NCI-H774 (cell line): ENCODE measurements around the gene DUOX2.
"Not testable (repeated sequence)": the region's sequence is repeated elsewhere in the genome, so short reads cannot be mapped to it uniquely, and the experiment has no call there.

ENCODE experiments used
- DNase-seq: peaks from one replicate; lab custom pipeline; 2025; lab: John Stamatoyannopoulos, UW

The DUOX2 gene

DNA sequence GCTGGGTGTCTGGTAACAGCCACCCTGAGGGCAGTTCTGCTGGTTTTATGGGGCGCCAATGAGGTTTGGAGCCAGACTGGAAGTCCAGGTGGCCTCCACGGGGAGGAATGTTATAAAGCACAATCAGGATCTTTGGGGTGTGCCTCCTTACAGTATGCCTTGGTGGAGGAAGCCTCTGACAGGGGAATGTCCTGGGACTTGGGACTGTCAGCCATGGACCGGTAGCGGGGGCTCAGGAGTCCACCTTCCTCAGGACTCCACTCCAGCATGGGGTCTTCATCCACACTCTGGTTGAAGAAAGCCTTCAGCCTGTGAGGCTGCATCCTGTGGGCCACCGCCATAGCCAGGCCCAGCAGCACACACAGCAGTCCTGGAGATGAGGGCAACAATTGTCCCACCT is 5.0 kb upstream of the DUOX2 start:
- DNase-seq, result no peak

DNA sequence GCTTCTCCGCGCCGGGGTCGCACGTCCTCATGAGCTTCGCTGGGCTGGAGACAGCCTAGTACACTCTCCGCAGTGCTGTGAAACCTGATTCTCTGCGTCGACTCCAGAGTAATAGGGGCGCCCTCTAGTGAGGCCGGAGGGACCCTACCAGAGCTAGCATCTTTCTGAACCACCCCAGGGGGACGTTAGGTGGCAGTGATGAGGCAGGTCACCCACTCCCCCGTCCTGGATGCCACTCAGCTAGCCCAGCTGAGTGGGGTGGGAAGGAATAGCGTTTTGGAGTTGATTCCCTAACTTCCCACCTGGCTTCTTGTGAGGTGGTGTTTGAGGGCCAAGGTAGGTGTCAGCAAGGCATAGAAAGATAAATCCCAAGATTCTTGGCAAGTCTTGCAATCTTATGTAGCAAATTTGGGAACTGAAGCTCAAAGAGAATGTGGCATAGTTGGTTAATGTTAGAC is 4.2 kb upstream of the DUOX2 start:
- DNase-seq, result peak; percentile 80

DNA sequence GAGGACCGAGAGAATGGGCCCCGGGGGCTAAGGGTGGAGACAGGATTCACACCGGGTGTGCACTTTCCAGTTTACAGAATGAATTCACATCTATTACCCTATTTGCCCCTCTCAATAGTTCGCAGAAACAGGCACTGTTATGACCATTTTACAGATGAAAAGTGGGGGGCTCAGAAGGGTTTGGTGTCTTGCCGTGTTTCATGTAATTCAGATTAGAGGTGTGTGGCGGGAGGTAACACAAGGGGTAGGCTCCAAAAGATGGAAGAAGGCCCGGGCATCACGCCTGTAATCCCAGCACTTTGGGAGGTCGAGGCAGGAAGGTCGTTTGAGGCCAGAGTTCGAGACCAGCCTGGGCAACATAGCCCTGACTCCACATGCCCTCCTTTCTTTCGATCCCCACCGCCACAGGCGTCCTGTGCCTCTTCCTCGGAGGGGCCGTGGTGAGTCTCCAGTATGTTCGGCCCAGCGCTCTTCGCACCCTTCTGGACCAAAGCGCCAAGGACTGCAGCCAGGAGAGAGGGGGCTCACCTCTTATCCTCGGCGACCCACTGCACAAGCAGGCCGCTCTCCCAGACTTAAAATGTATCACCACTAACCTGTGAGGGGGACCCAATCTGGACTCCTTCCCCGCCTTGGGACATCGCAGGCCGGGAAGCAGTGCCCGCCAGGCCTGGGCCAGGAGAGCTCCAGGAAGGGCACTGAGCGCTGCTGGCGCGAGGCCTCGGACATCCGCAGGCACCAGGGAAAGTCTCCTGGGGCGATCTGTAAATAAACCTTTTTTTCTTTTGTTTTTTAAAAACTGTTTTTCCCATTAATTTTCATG is 3.5 kb upstream of the DUOX2 start:
- no peak for DNase-seq

DNA sequence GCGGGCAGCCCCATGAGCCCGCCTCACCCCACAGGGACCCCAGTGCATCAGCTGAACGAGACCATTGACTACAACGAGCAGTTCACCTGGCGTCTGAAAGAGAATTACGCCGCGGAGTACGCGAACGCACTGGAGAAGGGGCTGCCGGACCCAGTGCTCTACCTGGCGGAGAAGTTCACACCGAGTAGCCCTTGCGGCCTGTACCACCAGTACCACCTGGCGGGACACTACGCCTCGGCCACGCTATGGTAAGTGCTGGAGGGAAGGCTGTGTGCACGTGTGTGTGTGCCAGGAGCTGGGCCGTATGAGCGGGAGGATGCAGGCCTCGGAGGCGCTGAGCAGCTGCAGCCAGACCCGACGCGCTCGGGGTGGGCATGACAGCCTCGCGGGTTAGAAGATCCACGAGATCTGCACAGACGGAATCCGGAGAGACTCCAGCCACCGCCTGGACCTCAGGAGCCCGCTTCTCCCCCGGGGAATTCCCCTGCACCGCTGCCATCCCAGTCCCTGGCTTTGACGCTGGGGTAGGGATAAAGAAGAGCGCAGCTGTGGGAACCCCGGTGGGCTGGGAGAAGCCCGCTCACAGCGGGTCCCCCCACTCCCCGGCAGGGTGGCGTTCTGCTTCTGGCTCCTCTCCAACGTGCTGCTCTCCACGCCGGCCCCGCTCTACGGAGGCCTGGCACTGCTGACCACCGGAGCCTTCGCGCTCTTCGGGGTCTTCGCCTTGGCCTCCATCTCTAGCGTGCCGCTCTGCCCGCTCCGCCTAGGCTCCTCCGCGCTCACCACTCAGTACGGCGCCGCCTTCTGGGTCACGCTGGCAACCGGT is 2.7 kb upstream of the DUOX2 start:
- DNase-seq, result no peak

DNA sequence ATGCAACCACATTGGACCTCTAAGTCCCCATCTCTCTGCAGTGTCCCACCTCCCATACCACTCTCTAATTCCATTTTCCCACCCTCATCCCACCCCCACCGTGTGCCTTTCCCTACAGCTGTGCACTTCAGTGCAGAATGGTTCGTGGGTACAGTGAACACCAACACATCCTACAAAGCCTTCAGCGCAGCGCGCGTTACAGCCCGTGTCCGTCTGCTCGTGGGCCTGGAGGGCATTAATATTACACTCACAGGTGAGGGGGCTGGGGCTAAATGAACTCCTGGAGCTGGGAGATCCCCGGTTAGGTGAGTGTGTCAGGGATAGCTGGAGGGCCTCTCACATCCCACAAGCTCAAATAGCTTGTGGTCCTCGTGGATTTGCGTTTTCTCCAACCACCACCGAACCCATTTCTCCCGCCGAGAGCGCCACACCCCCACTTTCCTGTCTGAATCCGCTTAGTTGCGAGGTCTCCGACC is 2.1 kb upstream of the DUOX2 start:
- no peak for DNase-seq

DNA sequence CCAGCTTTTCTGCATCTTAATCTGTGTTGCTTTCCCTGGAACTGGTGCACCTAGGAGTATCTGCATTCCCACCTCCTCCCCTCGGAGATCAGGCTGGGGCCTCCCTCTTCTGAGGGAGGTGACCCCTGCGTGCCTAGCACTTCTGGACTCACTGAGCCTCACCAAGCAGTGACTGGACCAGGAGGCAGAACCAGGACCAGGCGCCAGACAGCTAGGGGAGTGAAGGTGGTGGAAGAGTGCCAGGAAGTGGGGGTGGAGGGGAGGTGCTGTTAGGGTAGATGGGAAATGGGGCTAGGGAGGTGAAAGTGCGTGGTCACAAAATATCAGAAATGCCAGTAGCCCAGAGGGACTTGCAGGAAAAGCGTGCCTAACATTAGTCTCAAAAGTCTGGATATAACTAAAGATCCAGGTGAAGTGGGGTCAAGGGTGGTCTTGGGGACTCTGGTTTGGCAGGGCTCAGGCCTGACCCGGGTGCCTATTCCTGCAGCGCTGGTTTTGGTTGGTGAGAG is 1.4 kb upstream of the DUOX2 start:
- no peak for DNase-seq

DNA sequence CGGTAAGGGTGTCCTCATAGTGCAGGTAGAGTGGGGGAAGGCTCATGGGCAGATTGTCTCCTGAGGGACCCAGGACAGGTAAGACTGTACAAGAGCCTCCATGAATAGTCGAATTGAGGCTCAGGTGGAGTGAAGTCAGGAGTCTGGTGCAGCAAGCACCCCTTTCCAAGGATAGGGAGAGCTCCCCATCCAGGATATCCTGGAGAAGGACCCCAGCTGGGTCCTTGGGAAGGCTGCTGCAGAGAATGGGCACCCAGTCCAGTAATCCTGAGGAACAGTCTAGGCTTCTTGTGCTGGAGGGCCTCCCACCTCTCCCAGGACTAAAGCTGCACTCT is 746 bp upstream of the DUOX2 start:
- DNase-seq, result no peak

DNA sequence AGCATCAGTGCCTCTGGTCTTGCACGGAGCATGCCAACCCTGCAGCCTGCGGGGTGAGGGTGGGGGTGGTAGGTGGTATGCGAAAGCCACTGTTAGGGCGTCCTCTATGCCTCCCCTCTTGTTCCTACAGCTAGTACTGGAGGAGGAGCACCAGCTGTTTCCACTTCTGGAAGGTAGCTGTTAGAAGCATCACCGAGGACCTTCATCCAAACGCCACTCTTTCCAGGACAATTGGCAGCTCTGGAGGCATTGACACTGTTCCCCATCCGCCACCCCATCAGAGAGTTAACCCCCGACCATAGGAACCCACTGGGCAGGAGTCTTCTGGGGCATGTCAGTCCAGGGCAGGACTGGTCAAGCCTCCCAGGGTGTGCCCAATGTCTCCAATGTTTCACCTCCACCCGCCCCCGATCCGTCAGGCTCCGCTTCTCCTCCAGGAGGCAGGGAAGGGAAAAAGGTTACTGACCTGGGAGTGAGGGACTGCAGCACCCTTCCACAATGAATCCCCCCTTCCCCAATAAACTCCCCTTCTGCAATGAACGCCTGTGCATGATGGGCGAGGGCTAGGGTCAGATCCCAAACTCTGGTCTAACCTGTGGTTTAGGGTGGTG is 487 bp downstream of the DUOX2 start:
- no peak for DNase-seq

DNA sequence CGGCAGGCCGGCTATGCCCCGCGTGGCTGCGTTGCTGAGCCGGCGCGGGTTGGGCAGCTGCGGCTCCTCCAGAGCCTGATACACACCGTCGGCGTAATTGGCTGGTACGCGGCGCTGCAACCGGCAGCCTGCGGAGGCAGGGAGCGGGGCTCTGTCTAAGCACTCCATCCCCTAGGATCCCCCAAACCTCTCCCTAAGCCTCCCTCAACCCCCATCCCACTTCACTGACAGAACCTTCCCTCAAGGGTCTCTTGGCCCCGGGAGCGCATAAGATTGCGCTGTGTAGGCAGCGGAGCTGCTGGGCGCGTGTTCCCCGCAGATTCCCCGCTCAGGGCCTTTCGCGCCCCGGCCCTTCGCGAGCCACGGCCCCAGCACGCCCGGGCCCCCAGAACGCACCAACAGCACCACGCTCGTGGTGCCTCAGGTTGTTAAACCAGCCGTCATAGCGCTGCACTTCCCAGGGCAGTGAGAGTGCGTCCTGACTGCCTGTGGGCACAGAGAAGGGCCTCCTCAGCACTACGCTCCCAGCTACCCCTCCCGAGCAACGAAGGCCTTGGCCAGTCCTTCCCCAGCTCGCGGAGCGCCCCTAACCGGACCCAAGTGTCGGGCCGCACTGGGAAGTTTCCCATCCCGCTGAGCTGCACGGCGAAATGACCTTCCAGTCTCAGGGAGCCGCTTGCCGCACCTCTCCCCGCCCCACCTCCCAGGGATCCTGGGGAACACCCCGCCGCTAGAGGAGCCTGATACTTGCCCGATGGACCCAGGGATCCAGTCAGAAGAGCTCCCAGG is 1.2 kb downstream of the DUOX2 start:
- no peak for DNase-seq

DNA sequence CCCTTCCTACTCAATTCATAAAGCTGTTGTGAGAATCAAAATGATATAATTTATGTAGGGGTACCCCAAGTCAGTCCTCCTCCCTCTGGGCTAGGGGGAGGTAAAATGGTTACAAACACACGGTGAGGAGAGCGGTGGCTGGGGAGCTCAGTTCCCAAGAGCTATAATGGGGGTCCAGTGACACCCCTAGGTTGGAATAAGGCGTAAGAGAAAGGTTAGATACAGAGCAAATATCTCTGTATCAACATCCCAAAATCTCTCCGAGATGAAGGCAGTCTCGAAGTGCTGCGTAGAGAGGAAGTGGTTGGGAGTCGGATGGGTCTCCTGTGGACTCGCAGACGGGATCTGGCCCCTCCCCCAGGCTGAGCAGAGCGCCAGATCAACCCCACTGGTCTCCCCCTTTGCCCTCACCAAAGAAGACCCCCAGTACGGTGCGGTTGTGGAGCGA is 1.8 kb downstream of the DUOX2 start:
- DNase-seq, result no peak

DNA sequence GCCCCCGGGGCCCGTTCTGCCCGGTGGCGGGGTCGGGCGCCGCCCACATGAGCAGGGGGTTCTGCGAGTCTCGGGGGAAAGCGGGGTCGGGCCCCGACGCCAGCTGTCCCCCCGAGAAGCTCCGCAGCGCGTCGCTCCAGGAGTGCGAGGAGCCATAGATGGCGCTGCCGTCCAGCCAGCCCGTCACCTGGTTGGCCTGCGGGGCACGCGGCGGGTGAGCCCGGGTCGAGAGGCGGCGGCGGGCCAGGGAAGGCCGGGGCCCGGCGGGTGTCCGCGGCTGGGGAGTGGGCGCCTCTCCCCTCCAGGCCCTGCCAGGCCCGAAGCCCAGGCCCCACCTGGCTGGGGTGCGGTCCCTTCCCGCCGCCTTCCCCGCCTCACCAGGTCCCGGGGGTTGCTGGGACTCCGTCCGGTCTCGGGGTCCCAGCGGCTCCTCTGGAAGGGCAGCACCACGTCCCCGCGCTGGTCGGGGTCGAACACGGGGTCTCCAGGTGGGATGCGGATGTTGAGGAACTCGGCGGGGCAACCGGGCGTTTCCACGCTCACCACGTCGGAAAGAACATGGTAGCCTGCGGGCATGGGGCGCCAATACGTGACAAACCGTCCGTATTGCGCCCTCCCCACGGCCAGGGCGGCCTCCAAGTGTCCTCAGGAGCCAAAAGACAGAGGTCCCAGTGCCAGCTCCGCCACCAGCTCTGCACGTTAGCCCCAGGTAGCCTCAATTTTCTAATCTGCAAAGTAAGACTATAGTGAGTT is 2.4 kb downstream of the DUOX2 start:
- no peak for DNase-seq

DNA sequence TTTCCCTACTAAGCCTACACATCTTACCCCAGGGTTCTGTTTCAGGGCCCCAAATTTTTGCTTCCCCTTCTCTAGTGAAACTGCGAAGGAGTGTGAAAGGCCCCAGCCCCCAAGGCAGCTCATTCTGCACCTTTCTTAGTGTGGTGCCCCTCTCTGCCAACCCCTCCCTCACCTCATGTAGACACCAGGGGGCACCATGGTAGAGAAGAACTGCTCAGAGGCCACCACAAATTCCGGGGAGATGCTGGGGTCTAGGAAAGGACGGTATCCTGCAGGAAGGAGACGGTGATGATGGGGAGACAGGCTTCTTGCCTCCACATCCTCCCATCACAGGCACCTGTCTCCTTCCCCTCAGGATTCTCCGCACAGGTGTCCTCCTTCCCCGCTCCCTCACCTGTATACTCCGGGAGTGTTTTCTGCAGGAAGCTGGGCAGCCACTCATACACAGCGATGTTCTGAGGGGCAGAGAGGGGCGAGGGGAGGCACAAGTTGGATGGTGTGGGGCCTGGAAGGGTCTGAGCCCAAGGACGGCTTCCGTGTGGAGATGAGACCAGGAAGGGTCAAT is 3.6 kb downstream of the DUOX2 start:
- DNase-seq, result no peak

DNA sequence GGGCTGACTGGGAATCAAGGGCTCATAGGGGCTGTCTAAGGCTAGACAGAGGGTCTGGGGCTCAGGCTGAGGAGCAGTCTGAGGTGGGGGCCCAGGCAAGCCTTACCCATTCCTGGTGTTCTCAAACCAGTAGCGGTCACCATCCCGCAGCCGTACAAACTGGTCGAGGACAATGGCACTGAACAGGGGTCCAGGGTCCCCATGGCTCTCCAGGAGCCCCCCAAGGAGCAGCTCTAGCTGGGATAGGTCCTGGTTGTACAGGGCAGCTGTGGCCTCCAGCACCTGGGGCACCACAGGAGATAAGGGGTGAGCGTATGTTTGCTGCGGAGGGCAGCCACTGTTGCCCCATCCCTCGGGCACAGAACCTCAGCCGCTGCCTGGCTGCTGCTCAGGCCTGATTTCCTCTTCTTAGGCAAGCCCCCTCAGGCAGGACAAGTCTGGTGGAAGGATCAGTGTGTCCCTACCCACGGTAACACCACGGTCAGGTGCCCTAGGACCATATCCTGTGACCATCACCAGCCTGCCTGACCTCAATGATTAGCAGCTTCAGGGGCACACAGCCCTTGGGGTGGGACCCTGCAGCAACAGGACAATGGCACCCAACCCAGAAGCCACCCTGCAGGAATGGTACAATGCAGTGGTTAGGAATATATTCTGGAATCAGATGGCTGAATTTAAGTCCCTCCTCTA is 5.9 kb downstream of the DUOX2 start:
- no peak for DNase-seq

DNA sequence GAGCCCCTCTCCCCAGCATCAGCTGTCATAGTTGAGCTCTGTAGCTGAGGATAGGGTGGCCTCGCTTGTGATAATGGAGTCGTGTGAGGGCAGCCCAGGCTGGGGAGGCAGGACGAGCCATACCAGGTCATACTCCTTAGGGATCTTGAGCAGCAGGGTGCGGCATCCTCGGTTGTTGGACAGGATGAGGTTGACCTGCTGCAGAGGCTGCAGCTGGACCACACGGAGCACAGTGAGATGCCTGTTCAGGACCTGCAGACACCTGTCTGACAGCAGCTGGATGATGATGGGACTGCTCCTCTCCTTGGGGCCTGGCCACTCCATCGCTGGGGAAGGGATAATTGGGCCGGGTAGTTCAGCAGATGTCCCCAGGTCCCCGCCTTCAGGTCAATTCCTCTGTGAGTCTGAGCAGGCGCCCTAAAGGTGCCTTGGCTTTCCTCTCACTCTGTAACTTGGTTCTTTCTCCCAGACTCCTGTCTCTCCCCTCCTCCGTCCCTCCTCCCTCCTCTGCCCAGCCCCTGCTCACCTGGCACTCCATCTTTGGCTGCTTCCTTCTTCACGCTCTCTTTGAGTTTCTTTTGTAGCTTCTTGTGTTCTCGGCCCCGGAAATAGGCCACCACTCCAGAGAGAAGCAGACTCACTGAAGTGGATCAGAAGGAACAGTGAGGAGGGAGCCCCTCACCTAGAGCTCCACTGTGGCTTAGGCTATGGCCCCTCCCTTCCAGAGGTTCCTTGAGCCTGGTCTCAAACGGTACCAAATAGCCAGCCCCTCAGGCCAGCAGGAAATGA is 7.8 kb downstream of the DUOX2 start:
- DNase-seq, result no peak

DNA sequence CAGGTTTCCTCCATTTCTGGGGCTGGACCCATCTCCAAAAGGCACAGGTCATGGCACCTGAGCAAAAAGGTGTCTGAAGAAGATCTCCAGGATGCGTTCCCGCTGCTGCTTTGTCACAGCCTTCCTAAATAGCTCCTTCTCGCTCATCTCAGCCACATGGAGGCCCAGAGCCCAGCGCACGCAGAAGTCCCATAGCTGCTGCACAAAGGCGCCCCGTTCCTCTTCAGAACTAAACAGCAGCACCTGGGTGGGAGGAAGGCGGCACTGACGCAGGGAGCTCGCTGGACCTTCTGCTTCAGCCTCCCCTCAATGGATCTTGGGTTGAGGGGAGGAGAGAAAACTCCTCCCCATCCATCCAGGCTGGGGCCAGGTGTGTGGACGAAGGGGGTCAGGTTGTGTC is 8.4 kb downstream of the DUOX2 start:
- DNase-seq, result no peak

DNA sequence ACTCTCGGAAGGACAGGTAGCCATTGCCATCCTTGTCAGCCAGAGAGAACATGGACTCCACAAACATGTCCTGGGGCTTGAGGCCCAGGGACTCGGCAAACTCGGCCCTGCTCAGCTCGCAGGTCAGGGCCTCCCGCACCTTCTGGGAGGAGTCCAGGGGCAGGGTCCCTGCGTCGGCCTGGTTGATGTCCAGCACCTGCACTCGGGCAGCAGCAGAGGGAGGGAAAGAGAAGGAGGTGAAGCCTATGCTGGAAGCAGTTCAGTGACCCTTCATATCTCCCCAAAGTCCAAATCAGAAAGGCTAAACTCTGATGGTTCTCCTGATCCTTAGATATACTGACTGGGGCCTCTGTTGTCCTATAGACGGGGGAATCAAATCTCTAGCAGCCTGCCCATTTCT is 9.8 kb downstream of the DUOX2 start:
- not testable (repeated sequence) for DNase-seq

DNA sequence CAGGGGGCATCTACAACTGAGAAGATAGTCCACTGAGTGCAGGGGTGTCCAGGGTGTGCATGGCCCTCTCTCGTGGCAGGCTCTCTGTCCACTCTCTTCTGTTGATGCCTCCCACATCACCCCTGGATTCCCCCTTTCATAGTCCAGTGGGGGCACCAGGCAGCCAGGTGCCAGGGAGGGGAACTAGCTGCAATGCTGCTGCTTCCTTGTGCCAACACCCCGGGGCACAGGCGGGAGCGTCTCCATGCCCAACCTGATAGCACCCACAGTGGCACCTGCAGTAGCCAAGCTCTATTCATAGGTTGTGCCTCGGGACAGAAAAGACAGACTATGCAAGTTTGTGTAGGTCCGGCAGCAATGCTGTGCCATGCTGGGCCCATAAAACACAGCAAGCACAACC is 11.7 kb downstream of the DUOX2 start:
- DNase-seq, result no peak

DNA sequence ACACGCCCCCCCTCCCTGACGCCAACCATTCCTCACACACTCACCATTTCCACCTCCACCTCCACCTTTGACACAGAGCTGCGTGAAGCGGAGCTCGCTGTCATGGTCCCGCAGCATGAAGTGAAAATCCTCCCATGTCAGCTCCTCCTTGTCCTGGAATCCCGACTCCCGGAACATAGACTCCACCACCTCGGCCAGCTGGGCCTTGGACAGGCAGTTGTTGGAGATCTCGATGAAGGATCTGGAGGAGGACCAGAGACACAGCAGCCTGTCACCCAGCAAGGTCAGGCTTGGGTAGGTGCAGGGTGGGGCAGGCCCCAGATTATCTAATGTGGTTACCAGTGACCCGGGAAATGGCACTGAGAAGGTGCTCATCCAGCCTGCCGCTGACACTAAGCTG is 12.2 kb downstream of the DUOX2 start:
- no peak for DNase-seq
